ENCODE data around the gene LMCD1. TPM values are rescaled to one million over a fixed set of nuclear protein-coding genes. Genes with fewer than 3 reads are reported as not detected.
"Not testable (repeated sequence)": the region's sequence is repeated elsewhere in the genome, so short reads cannot be mapped to it uniquely, and the experiment has no call there.

Gene LMCD1
- total and polyA plus RNA-seq, 2 of the 8 experiments (the other 6 are each of a cell fraction or from before 2014, with no cell fraction given) = 12.3 to 26.5 TPM

DNA sequence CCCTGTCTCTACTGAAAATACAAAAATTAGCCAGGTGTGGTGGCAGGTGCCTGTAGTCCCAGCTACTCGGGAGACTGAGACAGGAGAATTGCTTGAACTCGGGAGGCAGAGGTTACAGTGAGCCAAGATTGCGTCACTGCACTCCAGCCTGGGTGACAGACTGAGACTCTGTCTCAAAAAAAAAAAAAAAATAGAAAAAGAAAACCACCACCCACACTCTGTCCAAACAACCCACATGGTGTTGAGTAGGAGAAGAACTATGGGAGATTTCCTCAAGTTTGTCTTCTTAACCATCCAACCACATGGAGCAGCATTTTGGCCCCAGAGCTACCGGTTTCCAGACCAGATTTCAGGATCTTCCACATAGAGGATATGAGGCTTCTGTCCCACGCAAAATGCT, 78.8 kb downstream of the LMCD1 start:
- H3K23ac ChIP-seq (ENCODE audit: insufficient read length); H3K18ac ChIP-seq (ENCODE audit: extremely low read depth, low read length); H4K20me1 ChIP-seq (replicated peaks in 1 of 2; ENCODE audit: control insufficient read depth in 1 of 2, insufficient read depth in 2 of 2, low read length in 2 of 2); H2BK12ac ChIP-seq (ENCODE audit: low read depth, low read length); H2AFZ ChIP-seq (ENCODE audit: low read length); H3K9me3 ChIP-seq (ENCODE audit: insufficient read depth in 2 of 2, low read depth in 1 of 2, low read length in 1 of 2); H3K4me2 ChIP-seq (ENCODE audit: insufficient read depth in 1 of 2, low read depth in 2 of 2, low read length in 2 of 2); H3K9ac ChIP-seq (replicated peaks in 1 of 4; ENCODE audit: extremely low read depth in 1 of 4, low read depth in 3 of 4, low read length in 3 of 4); H4K91ac ChIP-seq (replicated peaks; ENCODE audit: insufficient read length, low read length); H2BK20ac ChIP-seq (ENCODE audit: low read length); H4K5ac ChIP-seq (ENCODE audit: insufficient read length, low read depth, low read length); DNase-seq (ENCODE audit: low read depth in 1 of 2, low spot score in 2 of 2); H3K56ac ChIP-seq (replicated peaks; ENCODE audit: insufficient read length, low read depth, low read length); H3K14ac ChIP-seq (ENCODE audit: insufficient read length); H3K79me2 ChIP-seq (ENCODE audit: control insufficient read depth in 1 of 2, insufficient read depth in 2 of 2, low read length in 2 of 2); H3K4me1 ChIP-seq (replicated peaks in 1 of 4; ENCODE audit: control insufficient read depth in 3 of 4, insufficient read depth in 4 of 4, low read length in 3 of 4); FAIRE-seq; H2AK5ac ChIP-seq (ENCODE audit: low read depth, low read length); H3K27ac ChIP-seq (ENCODE audit: low read depth, low read length); H3K79me1 ChIP-seq (ENCODE audit: low read depth, low read length); H2BK15ac ChIP-seq (ENCODE audit: low read length); H2BK5ac ChIP-seq (ENCODE audit: low read depth, low read length); H4K8ac ChIP-seq (ENCODE audit: extremely low read depth, insufficient read depth, low read length); POLR2A ChIA-PET (ENCODE audit: partially characterized antibody); H3K4me3 ChIP-seq (ENCODE audit: extremely low read depth in 1 of 4, insufficient read depth in 2 of 4, low read depth in 3 of 4, low read length in 4 of 4); H2BK120ac ChIP-seq (replicated peaks; ENCODE audit: low read depth, low read length); H3K23me2 ChIP-seq (ENCODE audit: low read depth, low read length); H3K27me3 ChIP-seq (replicated peaks in 1 of 4; ENCODE audit: control insufficient read depth in 3 of 4, extremely low read depth in 1 of 4, insufficient read depth in 3 of 4, low read length in 3 of 4); H3K36me3 ChIP-seq (ENCODE audit: control insufficient read depth in 2 of 4, insufficient read depth in 4 of 4, low read length in 3 of 4); H3K4ac ChIP-seq (replicated peaks; ENCODE audit: insufficient read length, low read depth, low read length): not testable (repeated sequence)
- CTCF ChIA-PET (ENCODE audit: partially characterized antibody) = interaction anchor here (1.1 kb wide), 1 partner anchor 11 kb away, joined by 4 read pairs; no protein-coding TSS in a partner anchor
- WGBS, 2 experiments (ENCODE audit: extremely low coverage in 1 of 2, insufficient coverage in 1 of 2, insufficient read length in 1 of 2, insufficient replicate concordance in 2 of 2, low coverage in 1 of 2, low lambda C conversion rate in 2 of 2, missing lambda C conversion rate in 1 of 2) = 73% methylated on average over 4 of the region's 5 CpGs; no CpG with 5 or more reads in 1 of the 2 experiments

All from H1 (cell line).